Vagina (tissue), 2 donors: ENCODE measurements around the gene TMEM25.
"Not testable (repeated sequence)": the region's sequence is repeated elsewhere in the genome, so short reads cannot be mapped to it uniquely, and the experiment has no call there.

ENCODE experiments used
- POLR2A ChIP-seq, 2 donors: fragments of 450-650 bp; IDR thresholded peaks; one replicate each; pipeline ENCODE4 v1.6.1; 2017; ENCODE audit warnings: antibody characterized with exemption in 2 of 2, mild to moderate bottlenecking in 2 of 2, moderate library complexity in 2 of 2
- POLR2AphosphoS5 ChIP-seq, 2 donors: sonication (generic); formaldehyde crosslinking; IDR thresholded peaks; one replicate each; pipeline ENCODE4 v1.9.0; 2017; ENCODE audit warnings: antibody characterized with exemption in 2 of 2, mild to moderate bottlenecking in 2 of 2, low read depth in 1 of 2; ENCODE audit not compliant: insufficient read depth in 1 of 2

DNA sequence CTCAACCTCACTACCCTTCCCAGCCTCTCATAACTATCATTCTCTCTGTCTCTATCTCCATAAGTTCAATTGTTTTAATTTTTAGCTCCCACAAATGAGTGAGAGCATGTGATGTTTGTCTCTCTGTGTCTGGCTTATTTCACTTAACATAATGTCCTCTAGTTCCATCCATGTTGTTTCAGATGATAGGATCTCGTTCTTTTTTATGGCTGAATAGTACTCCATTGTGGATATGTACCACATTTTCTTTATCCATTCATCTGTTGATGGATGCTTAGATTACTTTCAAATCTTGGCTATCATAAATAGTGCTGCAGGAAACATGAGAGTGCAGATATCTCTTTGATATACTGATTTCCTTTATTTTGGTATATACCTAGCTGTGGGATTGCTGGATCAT lies 49.8 kb upstream of the TMEM25 start:
- TF ChIP-seq POLR2AphosphoS5 (IDR thresholded peaks at IDR 0.05; ENCODE audit: insufficient read depth in 1 of 2, low read depth in 1 of 2); POLR2A (IDR thresholded peaks at IDR 0.05): not testable (repeated sequence)
